Stimulated activated effector memory CD8-positive, alpha-beta T cell treated with anti-CD3 and anti-CD28 coated beads, Interleukin-12 subunit alpha, Interleukin-12 subunit beta, amount 100 ng/mL, for 72 hours (primary cell): Measurements from ENCODE around the gene PARVG.

Source experiments
- ATAC-seq: fragments of 150-1000 bp; cut with Tn5 transposase; 2 replicates; pipeline ENCODE4 v1.10.0; 2021
- DNase-seq, 2 donors: peaks; one replicate each; pipeline ENCODE4 v3.0.0; 2021 to 2022; ENCODE audit warnings: low spot score in 2 of 2
- H3K27ac Mint-ChIP-seq: one replicate; pipeline ENCODE4 v1.8.0; 2022; ENCODE audit warnings: mild to moderate bottlenecking, mixed read lengths
- H3K36me3 Mint-ChIP-seq: one replicate; pipeline ENCODE4 v1.8.0; 2022; ENCODE audit warnings: mild to moderate bottlenecking, mixed read lengths
- H3K4me1 Mint-ChIP-seq: one replicate; pipeline ENCODE4 v1.8.0; 2022; ENCODE audit warnings: mixed read lengths
- H3K4me3 Mint-ChIP-seq: one replicate; pipeline ENCODE4 v1.8.0; 2022; ENCODE audit warnings: mild to moderate bottlenecking, mixed read lengths
- H3K9me3 Mint-ChIP-seq: one replicate; pipeline ENCODE4 v1.8.0; 2022; ENCODE audit warnings: mixed read lengths

Gene PARVG

DNA sequence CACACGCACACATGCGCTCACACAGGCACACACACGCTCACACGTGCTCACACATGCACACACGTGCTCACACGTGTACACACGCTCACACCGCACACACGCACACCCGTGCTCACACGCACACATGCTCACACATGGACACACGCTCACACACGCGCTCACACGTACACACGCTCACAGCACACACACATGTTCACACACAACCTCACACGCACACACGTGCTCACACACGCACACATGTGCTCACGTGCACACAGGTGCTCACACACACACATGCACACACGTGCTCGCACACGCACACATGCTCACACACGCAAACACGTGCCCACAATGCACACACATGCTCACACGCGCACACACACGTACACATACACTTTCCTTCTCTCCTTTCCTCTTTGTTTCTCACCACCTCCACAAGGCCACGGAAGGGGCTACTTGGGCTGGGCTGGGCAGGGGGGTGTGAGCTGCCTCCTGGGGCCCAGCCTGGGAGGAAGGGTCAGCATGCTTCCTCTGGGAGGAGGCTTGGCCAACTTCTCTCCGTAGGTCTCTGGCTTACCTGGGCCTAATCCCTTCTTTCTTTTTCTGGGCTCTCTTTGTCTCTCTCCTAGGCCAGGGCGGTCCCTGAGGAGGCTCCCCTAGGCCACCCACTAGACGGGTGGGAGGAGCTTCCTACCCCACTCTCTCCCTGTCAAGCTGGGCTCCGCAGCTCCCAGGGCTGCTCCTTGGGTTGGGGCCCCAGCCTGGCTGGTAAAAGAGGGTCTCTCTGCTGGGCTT, 34.5 kb upstream of the PARVG start:
- Mint-ChIP-seq H3K27ac (no peak overlapping the region), H3K4me3 (no peak overlapping the region), H3K4me1 (no peaks in the 10 kb centered on the region), H3K9me3 (no peaks in the 10 kb centered on the region), H3K36me3 (peaks cover 24% of the 10 kb centered on the region)
- DNase-seq: no peak
- no peak for ATAC-seq

GRCh38 chr22:44147008-44147645, 33.6 kb upstream of the PARVG start:
- no peaks in the 10 kb centered on the region for H3K9me3 Mint-ChIP-seq
- no peak for DNase-seq
- H3K36me3 Mint-ChIP-seq: peaks cover 24% of the 10 kb centered on the region
- no peak overlapping the region for H3K27ac Mint-ChIP-seq
- no peaks in the 10 kb centered on the region for H3K4me1 Mint-ChIP-seq
- ATAC-seq: no peak
- H3K4me3 Mint-ChIP-seq: no peak overlapping the region

DNA sequence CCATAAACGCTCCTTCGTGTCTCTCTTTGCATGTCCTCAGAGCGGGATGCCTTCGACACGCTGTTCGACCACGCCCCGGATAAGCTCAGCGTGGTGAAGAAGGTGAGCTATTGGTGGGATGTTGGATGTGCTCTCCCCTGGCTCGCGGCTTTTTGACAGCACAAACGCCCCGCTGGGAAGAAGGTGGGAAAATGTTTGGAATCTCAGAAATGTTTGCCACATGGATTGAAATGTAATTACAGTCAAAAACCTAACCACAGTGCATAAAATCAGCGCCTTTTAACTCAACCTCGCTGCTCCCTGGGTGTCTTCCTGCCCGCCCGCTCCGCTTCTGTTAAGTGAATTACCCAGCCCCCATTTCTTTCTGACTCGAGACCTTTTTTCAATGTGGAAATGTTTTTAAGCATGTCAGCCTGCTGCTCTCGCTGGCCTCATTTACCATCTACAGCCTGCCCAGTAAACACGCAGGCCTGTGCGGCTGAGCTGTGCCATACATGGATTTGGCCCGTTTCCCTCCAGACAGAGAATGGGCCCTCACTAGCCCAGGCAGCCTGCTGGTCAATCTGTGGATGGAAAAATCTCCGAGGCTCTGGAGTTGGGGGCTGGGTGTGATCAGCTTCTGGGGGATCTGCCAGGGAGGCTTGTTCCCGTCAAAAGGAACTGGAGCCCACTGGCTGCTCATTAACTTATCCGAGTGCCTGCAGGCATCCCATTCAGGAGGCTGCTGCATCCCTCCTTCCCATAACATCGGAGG, 32.7 kb upstream of the PARVG start:
- H3K27ac Mint-ChIP-seq: no peak overlapping the region
- H3K4me1 Mint-ChIP-seq: no peaks in the 10 kb centered on the region
- peaks cover 26% of the 10 kb centered on the region for H3K36me3 Mint-ChIP-seq
- no peak overlapping the region for H3K4me3 Mint-ChIP-seq
- DNase-seq (no peak), ATAC-seq (no peak)
- no peaks in the 10 kb centered on the region for H3K9me3 Mint-ChIP-seq

DNA sequence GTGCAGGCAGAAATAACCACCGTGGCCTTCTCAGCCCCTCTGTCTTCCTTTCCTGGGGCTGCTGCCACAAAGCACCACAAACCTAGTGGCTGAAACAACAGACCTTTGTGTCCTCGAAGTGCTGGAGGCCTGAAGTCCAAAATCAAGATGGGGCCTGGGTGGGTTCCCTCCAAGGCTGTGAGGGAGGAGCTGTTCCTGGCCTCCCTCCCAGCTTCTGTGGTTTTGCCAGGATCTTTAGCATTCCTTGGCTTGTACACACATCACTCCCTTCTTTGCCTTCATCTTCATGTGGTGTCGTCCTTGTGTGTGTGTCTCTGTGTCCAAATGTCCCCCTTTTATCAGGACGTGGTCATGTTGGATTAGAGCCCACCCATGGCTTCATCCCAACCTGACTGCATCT, 29.0 kb upstream of the PARVG start:
- no peak overlapping the region for H3K27ac Mint-ChIP-seq
- H3K4me3 Mint-ChIP-seq: no peak overlapping the region
- DNase-seq: no peak
- ATAC-seq: no peak
- peaks cover 21% of the 10 kb centered on the region for H3K36me3 Mint-ChIP-seq
- no peaks in the 10 kb centered on the region for H3K9me3 Mint-ChIP-seq
- H3K4me1 Mint-ChIP-seq: no peaks in the 10 kb centered on the region

DNA sequence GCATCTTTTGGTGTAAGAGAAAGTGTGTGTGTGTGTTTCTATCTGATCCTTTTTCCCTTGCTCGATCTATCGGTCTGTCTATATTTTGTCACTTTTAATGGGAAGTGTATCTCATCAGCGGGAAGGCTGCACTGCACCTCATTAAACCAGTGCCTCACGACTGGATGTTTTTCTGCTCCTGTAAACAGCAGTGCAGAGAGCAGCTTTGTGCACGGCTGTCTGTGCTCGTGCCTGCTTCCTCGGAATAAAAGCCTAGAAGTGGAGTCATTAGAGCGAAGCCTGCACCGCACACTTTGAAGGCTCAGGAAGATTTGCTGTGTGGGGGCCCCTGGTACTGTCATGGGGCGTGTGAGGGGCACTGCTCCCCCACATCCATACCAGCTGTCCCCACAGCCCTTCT, 27.0 kb upstream of the PARVG start:
- Mint-ChIP-seq H3K36me3 (peaks cover 20% of the 10 kb centered on the region), H3K4me1 (no peaks in the 10 kb centered on the region), H3K9me3 (no peaks in the 10 kb centered on the region), H3K27ac (no peak overlapping the region), H3K4me3 (no peak overlapping the region)
- ATAC-seq (no peak), DNase-seq (no peak)

DNA sequence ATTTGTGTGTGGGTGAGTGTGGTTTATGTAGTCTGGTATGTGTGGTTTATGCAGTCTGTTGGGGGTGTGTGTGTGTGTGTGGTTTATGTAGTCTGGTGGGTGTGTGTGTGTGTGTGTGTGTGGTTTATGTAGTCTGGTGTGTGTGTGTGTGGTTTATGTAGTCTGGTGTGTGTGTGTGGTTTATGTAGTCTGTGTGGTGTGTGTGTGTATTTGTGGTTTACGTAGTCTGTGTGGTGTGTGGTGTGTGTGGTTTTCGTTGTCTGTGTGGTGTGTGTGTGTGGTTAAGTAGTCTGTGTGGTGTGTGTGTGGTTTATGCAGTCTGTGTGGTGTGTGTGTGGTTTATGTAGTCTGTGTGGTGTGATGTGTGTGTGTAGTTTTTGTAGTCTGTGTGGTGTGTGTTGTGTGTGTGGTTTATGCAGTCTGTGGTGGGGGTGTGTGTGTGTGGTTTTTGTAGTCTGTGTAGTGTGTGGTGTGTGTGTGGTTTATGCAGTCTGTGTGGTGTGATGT, 26.2 kb upstream of the PARVG start:
- Mint-ChIP-seq H3K9me3 (no peaks in the 10 kb centered on the region), H3K36me3 (peaks cover 28% of the 10 kb centered on the region), H3K4me3 (no peak overlapping the region), H3K4me1 (no peaks in the 10 kb centered on the region), H3K27ac (no peak overlapping the region)
- DNase-seq (no peak), ATAC-seq (peak; percentile 32)

DNA sequence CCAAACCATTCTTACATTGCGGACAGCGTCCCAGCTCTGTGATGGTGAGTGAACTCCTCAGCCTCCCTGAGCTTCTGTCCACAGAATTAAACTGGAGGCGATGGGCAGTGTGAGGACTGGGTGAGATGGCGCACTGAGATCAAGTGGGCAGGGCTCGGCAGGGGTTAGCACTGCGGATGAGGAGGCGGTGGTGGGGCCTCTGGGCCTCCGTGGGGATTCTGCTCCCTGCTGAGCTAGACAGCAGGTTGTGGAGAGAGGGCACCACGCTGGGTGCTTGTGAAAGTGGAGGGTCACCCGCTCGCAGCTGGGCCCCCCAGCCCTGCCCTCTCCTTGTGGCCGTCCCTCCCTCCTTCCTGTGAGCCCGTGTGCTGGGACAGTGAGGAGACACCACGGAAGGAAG, 25.6 kb upstream of the PARVG start:
- Mint-ChIP-seq H3K9me3 (no peaks in the 10 kb centered on the region), H3K36me3 (peaks cover 32% of the 10 kb centered on the region), H3K27ac (no peak overlapping the region), H3K4me1 (no peaks in the 10 kb centered on the region), H3K4me3 (no peak overlapping the region)
- no peak for ATAC-seq
- DNase-seq: no peak

DNA sequence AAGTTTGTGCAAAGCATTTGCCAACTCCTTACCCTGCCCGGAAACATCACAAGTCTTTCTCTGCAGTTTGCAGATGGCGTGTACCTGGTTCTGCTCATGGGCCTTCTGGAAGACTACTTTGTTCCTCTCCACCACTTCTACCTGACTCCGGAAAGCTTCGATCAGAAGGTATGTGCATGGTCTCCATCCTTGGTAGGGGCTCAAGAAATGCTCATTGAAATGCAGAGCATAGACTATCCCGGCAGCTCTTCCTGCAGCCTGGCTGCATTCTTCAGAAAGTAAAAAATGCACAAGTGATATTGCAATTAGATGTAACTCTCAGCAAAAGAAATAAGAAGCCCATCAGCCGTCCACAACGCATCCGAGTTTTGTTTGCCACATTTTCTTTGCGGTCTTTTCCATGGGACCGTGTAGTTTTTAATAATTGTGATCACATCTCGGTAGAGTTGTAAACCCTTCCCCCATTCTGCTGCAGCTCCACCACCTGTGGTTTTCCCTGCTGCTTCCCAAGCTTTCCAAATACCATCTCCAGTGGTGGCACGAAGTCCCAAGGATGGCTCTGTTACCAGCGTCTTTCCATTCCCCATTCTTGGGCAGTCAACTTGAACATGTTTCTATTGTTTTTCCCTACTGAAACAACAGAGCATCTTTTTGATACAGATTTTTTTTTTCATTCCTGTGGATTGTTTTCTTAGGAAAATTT, 22.7 kb upstream of the PARVG start:
- no peak for ATAC-seq
- Mint-ChIP-seq H3K9me3 (no peaks in the 10 kb centered on the region), H3K27ac (no peak overlapping the region)

DNA sequence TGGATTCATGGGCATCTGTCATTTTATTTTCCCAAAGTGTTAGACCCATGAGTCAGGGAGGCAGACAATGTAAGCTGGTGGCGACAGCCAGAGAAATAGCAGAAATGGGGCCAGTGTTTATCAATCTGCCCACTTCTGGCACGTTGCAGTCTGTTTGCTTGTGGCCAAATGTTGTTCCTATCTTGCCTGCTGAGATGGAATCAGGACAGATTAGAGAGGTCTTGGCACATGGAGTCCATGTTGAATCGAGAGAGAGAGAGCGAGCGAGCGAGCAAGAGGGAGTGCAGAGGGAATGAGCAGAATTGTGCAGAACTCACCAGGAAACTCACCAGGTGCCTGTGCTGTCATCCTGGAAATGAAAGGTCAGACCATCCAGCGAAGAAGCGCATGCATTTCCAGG, 21.9 kb upstream of the PARVG start:
- Mint-ChIP-seq H3K27ac (no peak overlapping the region), H3K4me3 (no peak overlapping the region), H3K36me3 (peaks cover 24% of the 10 kb centered on the region), H3K9me3 (no peaks in the 10 kb centered on the region), H3K4me1 (no peaks in the 10 kb centered on the region)
- ATAC-seq (no peak), DNase-seq (no peak)

More for the DNA sequence above, 22.7 kb upstream of the PARVG start:
- H3K36me3 Mint-ChIP-seq: peaks cover 24% of the 10 kb centered on the region
- no peak overlapping the region for H3K4me3 Mint-ChIP-seq
- DNase-seq: no peak
- no peaks in the 10 kb centered on the region for H3K4me1 Mint-ChIP-seq

- no peak overlapping the region for H3K4me3 Mint-ChIP-seq
- no peak for ATAC-seq
- H3K27ac Mint-ChIP-seq: no peak overlapping the region
- peaks cover 24% of the 10 kb centered on the region for H3K36me3 Mint-ChIP-seq
- DNase-seq: no peak
- no peaks in the 10 kb centered on the region for H3K9me3 Mint-ChIP-seq
- no peaks in the 10 kb centered on the region for H3K4me1 Mint-ChIP-seq
Observed at GRCh38 chr22:44159221-44159620, 21.5 kb upstream of the PARVG start.

GRCh38 chr22:44159811-44160210, 20.9 kb upstream of the PARVG start:
- ATAC-seq (no peak), DNase-seq (no peak)
- Mint-ChIP-seq H3K4me1 (no peaks in the 10 kb centered on the region), H3K9me3 (no peaks in the 10 kb centered on the region), H3K4me3 (no peak overlapping the region), H3K36me3 (peaks cover 24% of the 10 kb centered on the region), H3K27ac (no peak overlapping the region)

DNA sequence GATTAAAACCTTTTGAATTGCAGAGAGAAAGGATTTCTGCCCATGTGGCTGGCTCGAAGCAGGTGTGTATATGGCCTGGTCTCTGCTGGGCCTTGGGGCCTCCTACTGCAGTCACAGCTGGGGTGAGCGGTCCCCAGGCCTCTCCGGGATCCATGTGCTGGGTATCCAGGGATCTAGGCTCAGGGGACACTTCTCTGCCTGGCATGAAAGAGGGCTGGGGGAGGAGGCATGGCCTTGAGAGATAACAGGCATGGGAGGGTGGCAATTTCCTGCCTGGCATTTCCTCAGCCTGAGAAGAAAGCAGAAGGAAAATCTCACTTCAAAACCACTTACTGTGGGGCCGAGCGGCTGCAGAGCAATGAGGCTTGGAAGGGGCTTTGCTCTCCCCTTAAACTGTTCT, 20.3 kb upstream of the PARVG start:
- DNase-seq: no peak
- Mint-ChIP-seq H3K27ac (no peak overlapping the region), H3K4me3 (no peak overlapping the region), H3K36me3 (peaks cover 24% of the 10 kb centered on the region), H3K4me1 (no peaks in the 10 kb centered on the region), H3K9me3 (no peaks in the 10 kb centered on the region)
- ATAC-seq: no peak

- Mint-ChIP-seq H3K4me3 (no peak overlapping the region), H3K9me3 (no peaks in the 10 kb centered on the region), H3K27ac (no peak overlapping the region), H3K36me3 (peaks cover 17% of the 10 kb centered on the region), H3K4me1 (no peaks in the 10 kb centered on the region)
- ATAC-seq (no peak), DNase-seq (no peak)
Observed at GRCh38 chr22:44161673-44162072, 19.1 kb upstream of the PARVG start.

- no peak for ATAC-seq
- Mint-ChIP-seq H3K4me3 (no peak overlapping the region), H3K9me3 (no peaks in the 10 kb centered on the region), H3K36me3 (peaks cover 19% of the 10 kb centered on the region), H3K4me1 (no peaks in the 10 kb centered on the region), H3K27ac (no peak overlapping the region)
- no peak for DNase-seq
Observed at GRCh38 chr22:44162960-44163359, 17.8 kb upstream of the PARVG start.

DNA sequence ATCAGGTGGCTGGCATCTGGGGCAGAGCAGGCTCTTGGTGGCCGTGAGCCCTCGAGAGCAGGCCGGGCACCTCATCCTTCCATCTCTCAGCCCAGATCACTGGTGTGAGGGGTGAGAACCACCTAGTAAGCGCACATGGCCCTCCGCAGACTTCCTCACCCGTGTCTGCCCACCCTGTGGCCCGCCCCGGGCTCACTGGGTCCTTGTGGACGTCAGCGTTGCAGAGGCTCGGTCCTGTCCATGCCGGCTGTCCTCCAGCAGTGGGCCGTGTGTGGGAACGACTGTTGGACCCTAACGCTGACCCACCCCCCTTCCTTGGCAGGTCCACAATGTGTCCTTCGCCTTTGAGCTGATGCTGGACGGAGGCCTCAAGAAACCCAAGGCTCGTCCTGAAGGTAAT, 17.2 kb upstream of the PARVG start:
- no peaks in the 10 kb centered on the region for H3K9me3 Mint-ChIP-seq
- H3K4me3 Mint-ChIP-seq: no peak overlapping the region
- ATAC-seq (no peak), DNase-seq (no peak)
- H3K4me1 Mint-ChIP-seq: no peaks in the 10 kb centered on the region
- no peak overlapping the region for H3K27ac Mint-ChIP-seq
- peaks cover 22% of the 10 kb centered on the region for H3K36me3 Mint-ChIP-seq
